Breast epithelium (tissue), 3 donors: ENCODE data around the gene ZNF582.

ENCODE experiments used
- POLR2A ChIP-seq: fragments of 450-650 bp; IDR thresholded peaks from one replicate; pipeline ENCODE4 v1.6.1; 2016; ENCODE audit warnings: antibody characterized with exemption, mild to moderate bottlenecking, moderate library complexity
- TF ChIP-seq, protein P1 (sequence below), 3 donors: fragments of 450-650 bp; IDR thresholded peaks; one replicate each; pipeline ENCODE4 v1.5.1; 2016 to 2017; ENCODE audit warnings: antibody characterized with exemption in 3 of 3, mild to moderate bottlenecking in 3 of 3, moderate library complexity in 3 of 3

DNA sequence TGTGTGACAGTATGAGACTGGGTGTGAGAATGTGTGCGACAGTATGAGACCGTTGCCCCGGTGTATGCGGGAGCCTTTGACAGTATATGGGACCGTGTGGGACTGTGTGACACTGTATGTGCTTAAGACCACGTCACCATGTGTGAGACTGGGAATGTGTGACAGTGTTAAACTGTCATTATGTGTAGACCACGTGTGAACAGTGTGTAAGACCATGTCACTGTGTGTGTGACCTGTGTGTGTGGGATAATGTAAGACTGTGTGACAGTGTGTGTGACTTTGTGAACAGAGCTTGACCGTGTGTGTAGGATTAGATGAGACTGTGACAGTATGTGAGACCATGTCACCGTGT, 11.3 kb upstream of the ZNF582 start:
- TF ChIP-seq, protein P1, sequence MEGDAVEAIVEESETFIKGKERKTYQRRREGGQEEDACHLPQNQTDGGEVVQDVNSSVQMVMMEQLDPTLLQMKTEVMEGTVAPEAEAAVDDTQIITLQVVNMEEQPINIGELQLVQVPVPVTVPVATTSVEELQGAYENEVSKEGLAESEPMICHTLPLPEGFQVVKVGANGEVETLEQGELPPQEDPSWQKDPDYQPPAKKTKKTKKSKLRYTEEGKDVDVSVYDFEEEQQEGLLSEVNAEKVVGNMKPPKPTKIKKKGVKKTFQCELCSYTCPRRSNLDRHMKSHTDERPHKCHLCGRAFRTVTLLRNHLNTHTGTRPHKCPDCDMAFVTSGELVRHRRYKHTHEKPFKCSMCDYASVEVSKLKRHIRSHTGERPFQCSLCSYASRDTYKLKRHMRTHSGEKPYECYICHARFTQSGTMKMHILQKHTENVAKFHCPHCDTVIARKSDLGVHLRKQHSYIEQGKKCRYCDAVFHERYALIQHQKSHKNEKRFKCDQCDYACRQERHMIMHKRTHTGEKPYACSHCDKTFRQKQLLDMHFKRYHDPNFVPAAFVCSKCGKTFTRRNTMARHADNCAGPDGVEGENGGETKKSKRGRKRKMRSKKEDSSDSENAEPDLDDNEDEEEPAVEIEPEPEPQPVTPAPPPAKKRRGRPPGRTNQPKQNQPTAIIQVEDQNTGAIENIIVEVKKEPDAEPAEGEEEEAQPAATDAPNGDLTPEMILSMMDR (IDR thresholded peaks at IDR 0.05): no peak
- TF ChIP-seq POLR2A: no peak
